HG03460 (cell line): ENCODE measurements around the gene GPC6.

Experiments used
- ATAC-seq: cut with Tn5 transposase; IDR thresholded peaks from one replicate; pipeline ENCODE4 v1.9.1; 2021; ENCODE audit not compliant: unreplicated experiment

GPC6 gene

DNA sequence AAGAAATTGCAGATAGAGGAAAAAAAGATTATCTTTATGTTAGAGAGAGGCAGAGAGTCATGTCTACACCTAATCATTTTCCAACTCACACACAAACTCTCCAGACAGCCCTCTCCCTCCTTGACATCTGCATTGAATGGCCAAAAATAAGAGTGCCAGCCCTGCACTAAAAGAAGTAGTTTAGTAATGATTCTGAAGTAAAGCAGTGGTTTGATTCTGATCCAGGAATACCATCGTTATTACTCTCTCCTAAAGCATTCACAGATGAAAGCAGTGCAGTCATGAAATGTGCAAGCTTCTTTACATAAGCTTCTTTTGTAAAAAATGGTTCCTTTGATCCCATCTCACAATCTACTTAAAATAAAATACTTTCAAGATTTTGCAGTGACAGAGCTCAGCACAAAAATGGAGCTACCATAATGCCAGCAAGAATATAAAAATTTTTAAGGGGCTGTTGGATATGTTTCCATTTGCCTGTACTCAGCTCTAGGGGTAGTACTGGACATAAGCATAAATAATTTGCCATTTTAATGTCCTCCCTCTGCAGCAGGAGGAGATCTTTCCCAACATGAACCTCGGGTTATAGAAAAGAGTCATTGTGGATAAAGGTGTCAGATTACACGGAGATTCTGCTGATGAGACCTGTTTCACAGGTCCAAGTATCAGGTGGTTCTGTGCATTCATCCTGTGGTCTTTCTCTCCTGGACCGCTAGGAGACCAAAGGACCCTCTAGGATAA lies 846.6 kb downstream of the GPC6 start:
- ATAC-seq: no peak

DNA sequence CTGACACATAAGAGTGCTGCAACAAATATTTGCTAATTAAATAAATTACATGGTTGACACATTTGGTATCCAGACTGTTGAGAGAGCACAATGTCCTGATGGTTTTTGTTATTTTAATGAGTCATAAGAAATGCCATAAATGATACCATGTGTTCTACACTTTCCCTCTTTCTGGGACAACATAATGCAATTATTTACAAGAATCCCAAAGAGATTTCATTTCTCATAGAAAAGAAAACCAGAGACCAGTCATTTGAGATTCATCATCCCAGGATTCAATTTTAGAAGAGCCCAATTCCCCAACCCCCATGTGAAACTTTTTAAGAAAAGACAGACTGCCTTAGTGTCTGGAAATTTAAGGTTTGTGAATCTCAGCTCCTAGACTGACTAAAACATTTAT lies 853.3 kb downstream of the GPC6 start:
- ATAC-seq: no peak

DNA sequence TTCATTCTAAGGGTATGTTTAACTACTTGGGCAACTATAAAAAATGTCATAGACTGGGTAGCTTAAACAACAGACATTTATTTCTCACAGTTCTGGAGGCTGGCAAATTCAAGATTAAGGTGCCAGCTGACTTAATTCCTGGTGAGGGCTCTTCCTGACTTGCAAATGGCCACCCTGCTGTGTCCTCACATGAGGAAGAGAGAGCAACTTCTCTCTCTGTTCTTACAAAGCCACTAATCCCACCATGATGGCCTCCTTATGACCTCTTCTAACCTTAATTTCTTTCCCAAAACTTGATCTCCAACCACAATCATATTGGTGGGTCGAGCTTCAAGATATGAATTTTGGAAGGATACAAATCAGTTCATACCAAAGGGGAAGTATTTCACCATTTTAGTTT lies 853.9 kb downstream of the GPC6 start:
- ATAC-seq: no peak

DNA sequence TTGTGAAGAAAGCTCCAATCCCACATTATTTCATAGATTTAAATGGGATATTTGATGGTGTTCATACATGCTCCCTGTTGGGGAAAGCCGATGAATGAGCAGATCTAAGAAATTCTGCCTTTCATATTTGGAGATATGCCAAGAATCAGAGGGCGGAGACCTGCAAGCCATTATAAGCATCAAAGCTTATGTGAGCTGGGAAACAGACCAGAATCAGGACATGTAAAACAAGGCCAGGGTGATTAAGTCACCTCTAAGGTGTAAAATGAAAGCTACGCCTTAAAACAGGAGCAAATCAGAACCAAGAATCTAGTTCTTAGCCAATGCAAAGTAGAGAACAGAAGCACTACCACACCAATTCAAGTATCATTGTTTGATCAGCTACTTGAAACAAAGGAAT lies 860.5 kb downstream of the GPC6 start:
- no peak for ATAC-seq

DNA sequence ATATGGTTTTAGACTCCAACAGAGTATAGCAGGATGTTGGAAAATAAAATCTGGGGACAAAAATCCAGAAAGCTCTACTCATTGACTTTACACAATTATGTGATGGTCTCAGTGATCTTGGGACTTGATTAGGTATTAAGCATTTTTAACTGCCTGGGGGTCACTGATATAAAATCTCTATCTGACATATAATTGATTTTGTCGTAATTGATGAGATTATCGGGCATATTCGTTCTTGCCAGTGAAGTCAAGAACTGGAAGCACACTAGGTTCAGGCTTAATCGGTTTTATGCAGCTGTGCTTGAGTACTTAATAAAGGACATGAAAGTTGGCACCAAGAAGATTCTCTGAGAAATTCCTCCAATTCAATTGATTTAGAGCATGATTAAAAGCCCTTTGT lies 862.1 kb downstream of the GPC6 start:
- ATAC-seq: no peak

DNA sequence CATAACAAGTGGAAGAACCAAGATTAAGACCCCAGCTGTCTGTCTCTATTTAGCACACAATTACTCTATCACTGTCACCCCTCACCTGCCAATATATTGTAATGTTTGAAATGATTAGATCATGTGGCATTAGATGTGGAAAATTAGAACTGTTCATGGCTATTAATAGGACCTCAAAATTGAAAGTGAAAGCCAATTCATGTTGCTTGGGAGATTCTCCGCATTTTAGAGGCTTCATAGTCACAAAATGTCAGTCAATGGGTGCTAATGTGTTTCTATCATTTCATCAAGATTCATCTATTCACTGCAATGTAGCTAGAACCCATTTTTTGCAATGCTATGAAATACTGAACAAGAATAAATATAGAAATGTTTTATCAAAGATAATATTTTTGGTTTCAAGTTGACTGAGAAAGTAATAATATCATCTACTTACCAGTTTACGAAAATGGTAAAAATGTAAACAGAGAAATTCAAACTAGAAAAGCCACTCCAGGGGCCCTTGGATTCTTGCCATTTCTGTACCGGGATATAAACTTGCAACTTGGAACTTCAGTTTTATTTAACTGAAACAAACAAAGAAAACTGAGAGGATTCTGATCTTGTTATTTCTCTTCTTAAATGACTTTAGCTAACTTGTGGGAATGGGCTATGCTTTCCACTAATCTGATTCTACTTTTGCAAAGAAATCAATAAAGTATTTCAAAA lies 864.3 kb downstream of the GPC6 start:
- ATAC-seq: no peak

DNA sequence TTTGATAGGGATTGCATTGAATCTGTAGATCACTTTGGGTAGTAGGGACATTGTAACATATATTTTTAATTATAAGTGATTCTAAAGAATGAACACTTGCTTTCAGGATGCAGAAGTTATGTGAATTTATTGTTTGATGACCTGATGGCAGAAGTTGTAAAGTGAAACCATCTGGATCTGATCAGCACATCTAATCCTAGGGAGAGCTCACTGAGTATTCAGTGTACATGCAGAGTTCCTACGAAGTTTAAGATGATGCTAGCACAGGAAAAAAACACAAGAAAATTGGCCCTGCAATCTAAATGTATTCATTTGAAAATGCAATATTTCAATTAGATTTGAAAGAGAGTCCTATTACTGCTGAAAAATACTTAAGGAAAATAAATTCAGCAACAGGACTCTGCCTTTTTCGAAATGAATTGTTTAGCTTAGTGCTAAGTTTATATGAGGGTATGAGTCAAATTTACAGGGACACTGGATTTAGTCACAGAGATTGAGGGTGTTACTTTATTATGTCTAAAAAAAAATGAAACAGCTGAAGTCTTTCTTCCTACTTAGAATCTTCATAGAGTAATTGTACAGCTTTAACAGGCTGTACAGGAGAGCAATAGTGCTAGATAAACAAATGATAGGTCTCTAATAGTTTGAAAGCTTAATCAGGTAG lies 867.2 kb downstream of the GPC6 start:
- ATAC-seq: no peak

DNA sequence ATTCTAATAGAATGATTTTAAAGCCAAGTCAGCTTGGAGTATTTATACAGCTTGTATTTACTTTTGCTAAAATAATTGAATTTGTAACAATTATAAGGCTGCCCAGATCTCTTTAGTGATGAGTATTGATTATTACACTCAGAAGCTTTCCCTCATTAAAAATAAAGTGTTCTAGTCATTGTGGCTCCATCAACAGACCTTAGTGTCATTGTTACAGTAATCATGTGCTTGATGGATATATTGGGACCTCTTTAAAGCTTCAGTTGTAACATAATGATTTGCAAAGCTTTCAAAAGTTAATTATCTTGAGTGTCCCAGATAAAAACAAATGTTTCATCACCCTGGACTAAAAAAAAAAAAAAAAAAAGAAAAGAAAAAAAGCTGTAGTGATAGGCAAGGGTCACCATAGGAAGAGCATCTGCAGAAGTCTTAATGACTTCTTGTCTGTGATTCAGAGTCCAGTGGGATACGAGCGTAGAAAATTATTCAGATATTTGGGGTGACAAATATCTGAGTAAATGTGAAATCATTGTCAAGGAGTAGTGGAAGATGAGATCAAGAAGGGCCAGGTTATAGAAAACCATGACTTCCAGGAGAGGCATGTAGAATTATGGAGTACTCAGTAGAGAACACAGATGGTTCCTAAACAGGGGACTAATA lies 883.2 kb downstream of the GPC6 start:
- ATAC-seq: no peak

DNA sequence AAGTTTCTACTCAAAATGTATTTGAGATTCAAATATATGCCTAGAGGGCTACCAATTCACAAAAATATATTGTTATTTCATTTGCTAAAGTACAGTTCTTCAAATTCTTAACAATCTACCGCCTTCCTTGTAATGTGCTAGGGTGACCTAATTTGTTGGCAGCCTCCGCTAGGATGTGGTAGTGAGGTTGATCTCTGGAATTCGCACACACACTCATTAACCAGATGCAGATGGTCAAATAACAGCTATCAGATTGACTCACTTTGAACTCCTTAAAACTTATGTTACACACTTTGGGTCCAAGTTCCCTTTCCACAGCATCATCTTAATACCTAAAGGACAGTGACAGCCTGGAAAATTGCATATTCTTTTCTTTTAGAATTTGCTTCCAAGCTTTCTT lies 885.6 kb downstream of the GPC6 start:
- no peak for ATAC-seq

DNA sequence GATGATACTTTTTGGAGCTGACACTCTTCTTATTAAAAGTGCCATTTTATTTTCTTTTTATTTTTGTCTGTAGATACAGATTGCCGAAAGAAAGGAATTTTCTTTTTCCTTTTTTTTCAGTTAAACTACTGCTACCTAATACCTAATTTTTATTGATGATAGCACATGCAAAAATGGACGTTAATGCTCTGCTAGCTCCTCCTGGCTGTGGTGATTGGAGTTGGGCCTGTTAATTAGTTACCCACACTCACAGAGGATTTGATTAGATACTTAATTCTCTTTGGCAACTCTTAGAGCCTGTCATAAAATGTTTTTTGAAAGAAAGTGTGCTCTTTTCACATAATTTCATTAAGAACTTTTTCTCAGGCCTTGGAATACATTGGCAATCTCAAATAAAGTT lies 886.1 kb downstream of the GPC6 start:
- ATAC-seq: no peak

DNA sequence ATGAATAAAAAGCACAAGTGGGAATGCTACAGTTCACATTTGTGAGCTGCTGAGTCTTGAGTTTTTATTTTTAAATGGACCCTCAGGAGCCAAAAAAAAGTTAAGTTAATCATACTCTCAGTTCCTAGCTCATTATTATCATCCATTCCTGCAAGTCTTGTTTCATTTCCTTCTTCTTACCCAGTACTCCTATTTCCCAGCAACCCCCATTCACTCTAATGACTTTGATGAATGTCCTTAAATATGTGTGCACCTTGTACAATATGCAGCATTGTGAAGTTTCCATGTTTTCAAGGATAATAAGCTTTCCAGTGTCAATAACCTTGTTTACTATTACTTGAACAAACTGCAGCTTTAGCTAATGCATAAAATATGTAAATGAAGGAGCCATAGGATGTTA lies 886.6 kb downstream of the GPC6 start:
- ATAC-seq: no peak

DNA sequence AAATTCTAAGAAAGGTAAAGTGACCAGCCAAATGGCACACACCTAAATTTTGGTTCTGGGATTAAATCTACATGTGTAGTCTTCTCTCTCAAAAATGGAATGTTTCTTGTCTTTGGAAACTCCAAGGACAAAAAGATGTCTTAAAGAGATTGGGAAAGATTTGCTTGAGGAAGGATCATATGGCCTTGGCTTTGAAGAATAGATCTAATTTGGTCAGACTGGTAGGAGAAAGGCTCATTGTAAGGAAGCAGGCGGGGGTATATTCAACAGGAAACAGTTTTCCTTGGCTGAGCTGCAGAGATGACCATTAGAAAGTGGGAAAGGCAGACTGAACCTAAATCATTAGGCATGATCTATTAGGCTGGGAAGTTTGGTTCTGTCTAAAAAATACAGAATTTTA lies 887.6 kb downstream of the GPC6 start:
- no peak for ATAC-seq

DNA sequence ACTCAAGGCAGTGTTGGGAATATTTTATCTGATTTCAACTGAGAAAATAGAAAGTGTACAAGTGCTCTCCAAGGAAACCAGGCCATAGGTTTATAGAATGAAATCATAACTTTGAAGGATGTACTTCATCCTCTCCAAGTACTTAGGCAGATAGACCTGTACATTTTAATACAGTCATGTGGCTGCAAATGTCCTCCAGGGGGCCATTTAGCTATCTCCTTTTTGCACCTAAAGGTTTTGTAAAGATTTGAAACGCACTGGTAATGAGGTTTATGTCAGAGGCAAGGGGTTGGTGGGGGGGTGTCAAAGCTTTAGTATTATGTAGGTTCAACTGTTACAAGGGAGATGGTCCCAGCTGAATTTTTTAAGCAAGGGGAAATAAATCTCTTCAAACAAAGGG lies 888.4 kb downstream of the GPC6 start:
- no peak for ATAC-seq

DNA sequence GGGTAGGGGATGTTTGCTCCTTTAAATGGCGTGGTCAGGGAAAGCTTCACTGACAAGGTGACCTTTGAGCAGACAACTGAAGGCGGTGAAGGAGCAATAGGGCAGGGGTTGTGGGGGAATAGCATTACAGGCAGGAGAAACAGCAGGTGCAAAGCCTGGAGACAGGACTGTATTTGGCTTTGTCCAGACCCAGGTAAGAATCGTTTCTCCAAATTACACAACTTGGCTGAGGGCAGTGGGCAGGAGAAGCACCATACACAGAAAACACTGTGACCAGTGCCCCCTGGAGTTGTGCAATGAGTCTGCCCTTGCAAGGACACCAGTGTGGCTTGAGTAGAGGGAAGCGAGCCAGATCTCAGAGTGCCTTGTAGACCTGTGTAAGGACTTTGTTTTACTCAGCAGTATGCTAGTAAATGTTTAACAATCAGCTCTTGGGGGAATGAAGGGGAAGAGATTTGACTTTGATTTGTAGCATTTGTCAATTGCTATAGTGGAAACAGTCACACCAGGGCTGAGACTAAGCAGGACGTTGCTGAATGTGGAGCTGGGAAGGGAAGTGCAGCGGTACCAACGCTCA lies 892.8 kb downstream of the GPC6 start:
- no peak for ATAC-seq

DNA sequence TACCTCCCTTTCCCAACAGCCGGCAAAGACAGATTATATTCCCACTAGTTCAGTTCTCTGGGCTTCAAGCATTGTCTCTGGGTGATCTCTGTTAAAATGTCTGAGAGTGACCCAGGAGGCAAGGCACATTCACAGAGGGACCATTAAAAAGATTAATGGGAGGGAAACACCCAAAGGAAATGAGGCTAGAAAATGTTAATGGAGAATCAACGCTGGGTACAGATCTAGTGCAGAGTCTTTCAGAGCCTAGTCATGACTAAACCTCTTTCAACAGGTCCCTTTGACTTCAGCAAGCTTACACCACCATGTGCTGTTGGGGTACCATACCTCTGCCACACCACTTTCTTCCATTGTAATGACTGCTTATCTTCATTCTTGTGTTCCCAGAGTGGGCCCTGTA lies 894.3 kb downstream of the GPC6 start:
- no peak for ATAC-seq

DNA sequence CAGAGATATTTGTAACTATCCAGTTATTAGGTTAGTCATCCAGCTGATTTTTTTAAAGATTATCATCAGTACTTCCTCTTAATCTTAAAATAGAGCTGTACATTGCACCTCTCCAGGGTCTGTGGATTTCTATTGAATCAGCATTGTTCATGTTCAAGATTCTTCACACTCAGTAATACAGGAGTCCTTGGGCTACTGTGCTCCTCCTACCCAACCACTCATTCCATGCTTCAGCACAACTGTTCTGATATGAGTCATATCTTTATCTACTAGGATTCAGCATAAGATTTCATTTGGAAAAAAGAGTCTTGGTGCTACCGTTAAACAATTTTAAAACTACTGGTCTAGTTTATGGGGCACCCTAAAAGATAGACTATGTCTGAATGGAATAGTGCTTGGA lies 895.1 kb downstream of the GPC6 start:
- ATAC-seq: no peak

DNA sequence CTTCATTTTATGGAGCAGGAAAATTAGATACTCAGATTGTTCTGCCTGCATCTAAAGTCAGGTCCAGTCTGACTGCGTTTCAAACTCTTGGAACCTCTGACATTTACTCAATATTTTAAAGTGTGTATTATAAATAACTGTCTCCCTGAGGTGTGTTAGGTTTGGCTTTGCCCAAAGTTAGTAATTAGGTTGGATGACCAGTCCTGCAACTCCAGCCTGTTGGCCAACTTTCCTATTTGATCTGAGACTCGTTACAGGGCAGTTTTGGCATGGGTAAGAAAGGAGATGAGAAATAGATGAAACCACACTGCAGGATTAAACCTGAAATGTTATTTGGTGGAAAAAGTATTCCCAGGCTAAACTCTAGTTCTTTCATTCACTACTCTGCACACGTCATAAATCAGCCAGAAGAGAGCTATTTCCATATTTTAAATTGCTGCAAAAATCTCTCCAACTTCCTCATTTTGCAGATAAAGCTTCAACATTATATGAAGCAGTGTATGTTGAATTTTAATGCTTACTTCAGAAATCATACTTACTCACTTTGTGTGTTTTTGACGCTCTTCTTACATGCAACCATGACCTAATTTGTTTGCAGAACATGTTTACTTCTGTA lies 895.8 kb downstream of the GPC6 start:
- ATAC-seq: no peak

DNA sequence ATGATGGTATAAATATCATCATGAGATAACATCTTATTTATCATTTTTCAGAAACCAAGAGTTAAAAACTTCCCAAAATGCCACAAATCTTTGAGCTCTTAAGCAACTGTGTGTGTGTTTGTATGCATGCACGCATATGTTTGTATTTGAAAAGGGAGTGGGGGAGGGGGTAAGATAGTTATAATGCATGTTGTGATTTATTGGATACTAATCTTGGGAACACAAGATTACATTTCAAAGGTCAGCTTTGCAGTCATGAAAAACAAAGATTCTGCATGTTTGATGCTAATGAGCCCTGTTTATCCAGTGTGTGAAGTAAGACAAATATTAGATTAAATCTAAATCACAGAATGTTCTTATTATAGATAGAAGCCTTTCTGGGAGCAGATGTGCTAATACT lies 897.0 kb downstream of the GPC6 start:
- no peak for ATAC-seq

DNA sequence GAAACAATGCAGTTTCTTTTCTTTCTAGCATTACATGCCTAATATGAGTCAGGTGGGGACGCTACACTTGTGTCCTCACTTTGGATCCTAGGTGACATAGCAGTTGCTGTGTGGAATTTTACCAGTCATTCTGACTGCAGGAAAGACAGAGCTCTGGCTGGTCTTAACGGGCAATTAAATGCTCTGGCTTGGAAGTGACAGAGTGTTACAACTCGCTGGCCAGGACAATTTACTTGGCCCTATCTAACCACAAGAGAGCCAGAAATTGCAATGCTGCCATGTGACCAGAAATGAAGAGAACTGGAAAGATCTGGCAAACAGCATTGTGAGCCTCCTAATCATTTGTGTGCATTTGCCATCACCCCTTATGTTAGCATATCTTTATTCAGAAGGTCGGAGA lies 901.8 kb downstream of the GPC6 start:
- no peak for ATAC-seq

DNA sequence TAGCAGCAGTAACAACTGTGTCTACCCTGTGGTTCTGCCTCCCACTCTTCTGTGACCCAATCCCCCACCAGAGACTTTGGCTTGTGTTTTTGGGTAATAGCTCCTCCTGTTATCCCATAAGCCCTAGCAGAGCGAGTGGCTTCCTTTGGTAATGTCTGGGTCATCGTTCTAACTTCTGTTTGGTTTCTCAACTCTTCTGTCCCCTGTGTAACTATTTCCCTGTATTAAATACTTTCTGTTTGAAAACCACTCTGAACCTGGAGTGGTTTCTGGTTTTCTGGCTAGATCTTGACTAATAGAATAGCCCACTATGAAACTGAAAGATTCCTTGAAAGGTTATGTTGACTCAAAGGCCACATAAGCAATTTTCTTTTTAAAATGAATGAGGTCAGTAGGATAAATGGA lies 902.9 kb downstream of the GPC6 start:
- ATAC-seq: no peak

DNA sequence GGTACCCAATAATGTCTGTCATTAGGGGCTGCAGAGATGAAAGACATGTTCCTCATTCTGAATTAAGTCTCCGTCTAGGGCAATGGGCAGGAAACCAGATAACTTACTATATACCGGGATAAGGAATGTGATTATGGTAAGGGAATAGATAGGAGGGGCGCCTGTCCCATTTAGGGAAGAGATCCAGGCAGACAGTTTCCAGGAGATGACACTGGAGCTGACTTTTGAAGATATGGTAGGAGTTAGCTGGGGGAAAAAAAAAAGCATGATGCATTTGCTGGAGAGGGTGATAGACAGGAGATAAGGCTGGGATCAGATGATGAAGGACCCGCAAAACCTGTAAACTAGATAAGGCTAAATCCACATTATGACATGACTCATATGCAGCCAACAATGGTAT lies 912.2 kb downstream of the GPC6 start:
- ATAC-seq: no peak
